Stimulated activated CD4-positive, alpha-beta T cell treated with anti-CD3 and anti-CD28 coated beads, Interleukin-12 subunit alpha, Interleukin-12 subunit beta, amount 100 ng/mL, for 48 hours (primary cell): ENCODE measurements around the gene OR5AS1.
"Not testable (repeated sequence)": the region's sequence is repeated elsewhere in the genome, so short reads cannot be mapped to it uniquely, and the experiment has no call there.

ENCODE experiments used
- DNase-seq, 3 donors: peaks; one replicate each; pipeline ENCODE4 v3.0.0-alpha.2; 2020; ENCODE audit warnings: low read depth in 2 of 3, low spot score in 1 of 3

The OR5AS1 gene

GRCh38 chr11:56027354-56027753 is at the start of gene OR5AS1:
OR5AS1 (plus strand) TSS chr11:56027654; CDS start chr11:56030419, 2,765 bp downstream.
- no peak for DNase-seq

DNA sequence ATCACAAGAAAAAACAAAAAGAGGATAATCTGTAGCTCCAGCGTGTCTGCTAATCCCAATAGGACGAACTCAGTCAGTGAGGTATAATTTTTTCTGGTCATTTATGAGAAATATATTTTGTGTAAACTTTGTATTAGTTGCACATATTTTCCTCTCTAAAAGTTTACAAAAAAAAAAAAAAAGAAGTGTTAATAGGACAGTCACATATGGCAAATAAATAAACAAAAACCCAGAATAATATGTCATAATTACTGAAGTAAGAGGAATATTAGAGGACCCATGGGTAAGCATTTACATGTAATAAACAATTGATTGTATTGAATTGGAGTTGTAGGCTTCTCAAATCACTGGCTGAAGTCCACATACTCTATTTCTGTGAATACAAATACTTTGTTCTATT is 32.9 kb upstream of the OR5AS1 start, which contains the start of gene OR5F1:
OR5F1 (minus strand) TSS at position 101 of the 400 bp plus-strand sequence; CDS start at position 101, 0 bp downstream.
- DNase-seq, result no peak

- DNase-seq, result no peak
These were observed 16.7 kb upstream of the OR5AS1 start for GRCh38 chr11:56010716-56011115.

DNA sequence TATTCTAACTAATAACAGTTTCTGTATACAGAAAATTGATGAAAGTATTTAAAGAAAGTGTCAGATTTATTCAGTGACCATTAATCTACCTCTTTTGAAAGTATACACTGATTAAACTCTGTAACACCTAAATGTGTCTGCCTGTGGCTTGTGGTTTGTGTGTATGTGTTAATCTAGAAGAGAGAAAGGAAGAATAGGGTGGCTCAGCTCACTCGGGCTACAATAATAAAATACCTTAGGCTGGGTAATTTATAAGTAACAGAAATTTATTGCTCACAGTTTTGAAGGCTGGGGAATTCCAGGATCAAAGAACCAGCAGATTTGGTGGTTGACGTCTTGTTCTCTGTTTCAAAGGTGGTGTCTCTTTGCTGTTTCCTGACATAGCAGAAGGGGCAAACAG is 13.6 kb upstream of the OR5AS1 start:
- DNase-seq, result no peak

DNA sequence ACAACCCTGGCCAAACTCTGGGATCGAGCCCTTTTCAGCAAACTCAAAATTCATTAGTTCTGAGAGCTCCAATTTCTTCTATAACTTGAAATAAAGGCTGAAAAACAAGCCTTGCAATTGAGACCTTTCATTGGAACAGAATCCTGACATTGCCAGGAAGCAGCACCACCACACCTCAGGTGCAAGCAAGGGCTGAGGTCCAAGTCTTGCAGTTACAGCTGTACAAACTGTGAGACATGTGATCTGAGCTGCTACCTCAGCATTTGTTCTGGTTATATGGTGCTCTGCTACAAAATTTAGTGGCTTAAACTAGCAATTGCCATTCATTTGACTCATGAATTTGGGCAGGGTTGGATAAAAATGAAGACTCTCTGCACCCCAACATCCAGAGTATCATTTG is 18.1 kb downstream of the OR5AS1 start:
- DNase-seq, result no peak

DNA sequence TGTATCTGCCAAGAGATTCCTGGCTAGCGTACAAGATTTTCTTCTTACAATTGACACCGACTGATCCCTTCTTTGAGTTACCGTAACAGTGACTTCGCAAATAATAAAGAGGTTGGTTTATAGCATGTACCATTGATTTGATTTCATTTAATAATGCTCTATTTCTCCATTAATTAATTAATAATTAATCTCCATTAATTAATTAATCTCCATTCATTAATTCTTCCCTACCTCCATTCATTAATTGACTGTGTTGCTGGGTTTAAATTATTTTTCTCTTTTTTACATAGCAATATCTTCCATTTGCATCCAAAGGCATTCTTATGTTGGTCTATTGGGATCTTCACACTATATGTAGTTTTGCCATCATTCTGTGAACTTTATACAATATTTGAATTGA is 21.0 kb downstream of the OR5AS1 start:
- no peak for DNase-seq

- DNase-seq, result no peak
These were observed 22.0 kb downstream of the OR5AS1 start for GRCh38 chr11:56049487-56049886.

GRCh38 chr11:56056366-56056765 is 28.9 kb downstream of the OR5AS1 start:
- DNase-seq, result not testable (repeated sequence)

GRCh38 chr11:56057661-56058237 is 30.3 kb downstream of the OR5AS1 start:
- not testable (repeated sequence) for DNase-seq

GRCh38 chr11:56058260-56058780 is 30.9 kb downstream of the OR5AS1 start:
- not testable (repeated sequence) for DNase-seq

- no peak for DNase-seq
These were observed 39.5 kb downstream of the OR5AS1 start for GRCh38 chr11:56066980-56067379.
